Measurements from ENCODE around the gene JOSD2. TPM values are rescaled to one million over a fixed set of nuclear protein-coding genes. Genes with fewer than 3 reads are reported as not detected.

The JOSD2 gene
- total and polyA plus RNA-seq, 9 of the 15 experiments (the other 6 are each of a cell fraction or from before 2014, with no cell fraction given): 0.06 to 14.4 (median 3.1) TPM

DNA sequence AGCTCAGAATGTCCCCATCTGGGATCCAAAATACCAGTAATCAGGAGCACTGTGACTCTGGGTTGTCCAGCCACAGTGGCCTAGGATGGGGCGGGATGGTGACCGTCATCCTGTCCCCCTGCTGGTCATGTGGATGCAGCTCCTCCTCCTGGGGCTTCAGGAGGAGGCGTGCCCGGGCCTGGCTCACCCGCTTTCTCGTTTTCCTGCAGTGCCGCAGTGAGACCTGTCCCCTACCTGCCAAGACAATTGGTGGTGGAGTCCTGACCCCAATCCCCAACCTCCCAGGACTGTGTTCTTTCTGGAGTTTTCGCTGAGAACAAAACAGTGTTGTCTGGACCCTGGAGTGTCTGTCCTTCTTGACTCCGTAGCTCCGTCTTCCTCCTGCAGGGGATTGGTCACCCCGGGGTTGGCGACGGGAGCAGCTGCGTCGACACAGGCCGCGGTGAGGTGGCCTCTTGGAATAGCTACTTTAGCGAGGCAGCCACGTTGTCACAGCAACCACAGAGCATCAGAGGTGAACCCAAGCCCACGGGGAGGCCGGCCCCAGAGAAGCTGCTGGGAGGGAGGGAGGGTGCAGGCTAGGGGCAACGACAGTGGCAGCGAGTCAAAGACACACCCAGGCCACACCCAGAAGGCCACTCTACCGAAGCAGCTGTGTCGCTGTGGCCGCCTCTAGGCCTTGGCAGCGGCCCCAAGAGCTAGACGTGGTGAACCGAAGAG, 44.8 kb downstream of the JOSD2 start (continued):
- TF ChIP-seq, protein P1, sequence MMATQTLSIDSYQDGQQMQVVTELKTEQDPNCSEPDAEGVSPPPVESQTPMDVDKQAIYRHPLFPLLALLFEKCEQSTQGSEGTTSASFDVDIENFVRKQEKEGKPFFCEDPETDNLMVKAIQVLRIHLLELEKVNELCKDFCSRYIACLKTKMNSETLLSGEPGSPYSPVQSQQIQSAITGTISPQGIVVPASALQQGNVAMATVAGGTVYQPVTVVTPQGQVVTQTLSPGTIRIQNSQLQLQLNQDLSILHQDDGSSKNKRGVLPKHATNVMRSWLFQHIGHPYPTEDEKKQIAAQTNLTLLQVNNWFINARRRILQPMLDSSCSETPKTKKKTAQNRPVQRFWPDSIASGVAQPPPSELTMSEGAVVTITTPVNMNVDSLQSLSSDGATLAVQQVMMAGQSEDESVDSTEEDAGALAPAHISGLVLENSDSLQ (IDR thresholded peaks at IDR 0.05): no peak
- no peak for TF ChIP-seq GABPB2 (CRISPR knock-in tag; conservative IDR thresholded peaks at IDR 0.05)
- TF ChIP-seq CXXC5 (CRISPR knock-in tag; IDR thresholded peaks at IDR 0.05): peak; percentile 27
- TF ChIP-seq NFIC (IDR thresholded peaks at IDR 0.05): 0 out of 2 replicates have a peak, but pooled peaks have one; percentile 10
- no peak for TF ChIP-seq NCOR1 (IDR thresholded peaks at IDR 0.05)
- no peak for TF ChIP-seq MTF1 (CRISPR knock-in tag; IDR thresholded peaks at IDR 0.05; ENCODE audit: borderline replicate concordance)
- no peak for TF ChIP-seq ZNF316 (IDR thresholded peaks at IDR 0.05)
- no peak for TF ChIP-seq XRCC5 (IDR thresholded peaks at IDR 0.05; ENCODE audit: low read depth, low read length)
- no peak for TF ChIP-seq TCF3 (CRISPR knock-in tag; IDR thresholded peaks at IDR 0.05)
- no peak for TF ChIP-seq LARP7 (IDR thresholded peaks at IDR 0.05)
- TF ChIP-seq ELF2 (CRISPR knock-in tag; IDR thresholded peaks at IDR 0.05): no peak
- TF ChIP-seq, protein P2, sequence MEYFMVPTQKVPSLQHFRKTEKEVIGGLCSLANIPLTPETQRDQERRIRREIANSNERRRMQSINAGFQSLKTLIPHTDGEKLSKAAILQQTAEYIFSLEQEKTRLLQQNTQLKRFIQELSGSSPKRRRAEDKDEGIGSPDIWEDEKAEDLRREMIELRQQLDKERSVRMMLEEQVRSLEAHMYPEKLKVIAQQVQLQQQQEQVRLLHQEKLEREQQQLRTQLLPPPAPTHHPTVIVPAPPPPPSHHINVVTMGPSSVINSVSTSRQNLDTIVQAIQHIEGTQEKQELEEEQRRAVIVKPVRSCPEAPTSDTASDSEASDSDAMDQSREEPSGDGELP (CRISPR knock-in tag; IDR thresholded peaks at IDR 0.05; ENCODE audit: borderline replicate concordance): peak; percentile 52; the same call in 1 of the 2 replicates
- TF ChIP-seq SAFB (IDR thresholded peaks at IDR 0.05; ENCODE audit: borderline replicate concordance, low read depth, low read length): no peak
- TF ChIP-seq ZNF23 (CRISPR knock-in tag; IDR thresholded peaks at IDR 0.05): no peak
- TF ChIP-seq, protein P3, sequence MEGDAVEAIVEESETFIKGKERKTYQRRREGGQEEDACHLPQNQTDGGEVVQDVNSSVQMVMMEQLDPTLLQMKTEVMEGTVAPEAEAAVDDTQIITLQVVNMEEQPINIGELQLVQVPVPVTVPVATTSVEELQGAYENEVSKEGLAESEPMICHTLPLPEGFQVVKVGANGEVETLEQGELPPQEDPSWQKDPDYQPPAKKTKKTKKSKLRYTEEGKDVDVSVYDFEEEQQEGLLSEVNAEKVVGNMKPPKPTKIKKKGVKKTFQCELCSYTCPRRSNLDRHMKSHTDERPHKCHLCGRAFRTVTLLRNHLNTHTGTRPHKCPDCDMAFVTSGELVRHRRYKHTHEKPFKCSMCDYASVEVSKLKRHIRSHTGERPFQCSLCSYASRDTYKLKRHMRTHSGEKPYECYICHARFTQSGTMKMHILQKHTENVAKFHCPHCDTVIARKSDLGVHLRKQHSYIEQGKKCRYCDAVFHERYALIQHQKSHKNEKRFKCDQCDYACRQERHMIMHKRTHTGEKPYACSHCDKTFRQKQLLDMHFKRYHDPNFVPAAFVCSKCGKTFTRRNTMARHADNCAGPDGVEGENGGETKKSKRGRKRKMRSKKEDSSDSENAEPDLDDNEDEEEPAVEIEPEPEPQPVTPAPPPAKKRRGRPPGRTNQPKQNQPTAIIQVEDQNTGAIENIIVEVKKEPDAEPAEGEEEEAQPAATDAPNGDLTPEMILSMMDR (IDR thresholded peaks at IDR 0.05 in 2 of 3, conservative IDR thresholded peaks at IDR 0.05 in 1 of 3; ENCODE audit: insufficient read depth in 2 of 3, low read depth in 1 of 3, low read length in 3 of 3): peak; percentile 56 to 74 (median 69)
- TF ChIP-seq CREM (IDR thresholded peaks at IDR 0.05; ENCODE audit: low read depth): peak; percentile 68
- TF ChIP-seq HDAC1 (IDR thresholded peaks at IDR 0.05): no peak
- TF ChIP-seq, protein P4, sequence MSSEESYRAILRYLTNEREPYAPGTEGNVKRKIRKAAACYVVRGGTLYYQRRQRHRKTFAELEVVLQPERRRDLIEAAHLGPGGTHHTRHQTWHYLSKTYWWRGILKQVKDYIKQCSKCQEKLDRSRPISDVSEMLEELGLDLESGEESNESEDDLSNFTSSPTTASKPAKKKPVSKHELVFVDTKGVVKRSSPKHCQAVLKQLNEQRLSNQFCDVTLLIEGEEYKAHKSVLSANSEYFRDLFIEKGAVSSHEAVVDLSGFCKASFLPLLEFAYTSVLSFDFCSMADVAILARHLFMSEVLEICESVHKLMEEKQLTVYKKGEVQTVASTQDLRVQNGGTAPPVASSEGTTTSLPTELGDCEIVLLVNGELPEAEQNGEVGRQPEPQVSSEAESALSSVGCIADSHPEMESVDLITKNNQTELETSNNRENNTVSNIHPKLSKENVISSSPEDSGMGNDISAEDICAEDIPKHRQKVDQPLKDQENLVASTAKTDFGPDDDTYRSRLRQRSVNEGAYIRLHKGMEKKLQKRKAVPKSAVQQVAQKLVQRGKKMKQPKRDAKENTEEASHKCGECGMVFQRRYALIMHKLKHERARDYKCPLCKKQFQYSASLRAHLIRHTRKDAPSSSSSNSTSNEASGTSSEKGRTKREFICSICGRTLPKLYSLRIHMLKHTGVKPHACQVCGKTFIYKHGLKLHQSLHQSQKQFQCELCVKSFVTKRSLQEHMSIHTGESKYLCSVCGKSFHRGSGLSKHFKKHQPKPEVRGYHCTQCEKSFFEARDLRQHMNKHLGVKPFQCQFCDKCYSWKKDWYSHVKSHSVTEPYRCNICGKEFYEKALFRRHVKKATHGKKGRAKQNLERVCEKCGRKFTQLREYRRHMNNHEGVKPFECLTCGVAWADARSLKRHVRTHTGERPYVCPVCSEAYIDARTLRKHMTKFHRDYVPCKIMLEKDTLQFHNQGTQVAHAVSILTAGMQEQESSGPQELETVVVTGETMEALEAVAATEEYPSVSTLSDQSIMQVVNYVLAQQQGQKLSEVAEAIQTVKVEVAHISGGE (CRISPR knock-in tag; IDR thresholded peaks at IDR 0.05): peak in 1 of 3 experiments; percentile 59; a peak in 2 of 6 replicates
- TF ChIP-seq RNF2 (IDR thresholded peaks at IDR 0.05): no peak
